ENCODE results near the gene LRRIQ1.

DNA sequence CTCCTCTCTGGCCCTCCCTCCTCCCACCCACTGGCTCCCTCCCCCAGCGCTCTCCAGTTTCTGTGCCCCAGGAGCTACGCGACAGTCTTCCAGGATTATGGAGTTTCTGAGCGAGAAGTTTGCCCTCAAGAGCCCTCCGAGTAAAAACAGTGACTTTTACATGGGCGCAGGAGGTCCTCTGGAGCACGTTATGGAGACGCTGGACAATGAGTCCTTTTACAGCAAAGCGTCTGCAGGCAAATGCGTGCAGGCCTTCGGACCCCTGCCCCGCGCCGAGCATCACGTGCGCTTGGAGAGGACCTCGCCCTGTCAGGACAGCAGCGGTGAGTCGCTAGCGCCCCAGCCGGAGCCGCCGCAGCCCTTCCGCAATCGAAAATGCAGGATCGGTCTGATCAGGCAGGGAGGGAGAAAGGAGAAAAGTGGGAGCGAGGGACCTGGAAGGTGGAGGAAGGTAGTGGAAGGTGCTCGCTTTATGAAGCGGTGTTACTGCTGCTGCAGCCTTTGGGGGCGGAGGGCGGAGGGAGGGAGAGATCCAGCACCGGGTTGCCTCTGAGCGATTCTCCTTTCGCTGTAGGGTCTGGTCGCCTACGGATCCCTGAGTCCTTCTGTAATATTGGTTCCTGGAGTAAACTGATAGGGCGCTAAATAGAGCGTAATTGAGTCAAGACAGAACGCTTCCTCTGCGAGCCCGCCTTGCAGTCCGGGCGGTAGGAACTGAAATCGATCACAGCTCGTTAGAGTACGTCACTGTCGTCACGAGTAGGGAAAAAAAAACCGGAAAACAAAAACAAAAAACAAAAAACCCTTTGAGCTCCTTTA lies 244.2 kb downstream of the LRRIQ1 start, which contains the start of gene ALX1:
- TF ChIP-seq, protein P1, sequence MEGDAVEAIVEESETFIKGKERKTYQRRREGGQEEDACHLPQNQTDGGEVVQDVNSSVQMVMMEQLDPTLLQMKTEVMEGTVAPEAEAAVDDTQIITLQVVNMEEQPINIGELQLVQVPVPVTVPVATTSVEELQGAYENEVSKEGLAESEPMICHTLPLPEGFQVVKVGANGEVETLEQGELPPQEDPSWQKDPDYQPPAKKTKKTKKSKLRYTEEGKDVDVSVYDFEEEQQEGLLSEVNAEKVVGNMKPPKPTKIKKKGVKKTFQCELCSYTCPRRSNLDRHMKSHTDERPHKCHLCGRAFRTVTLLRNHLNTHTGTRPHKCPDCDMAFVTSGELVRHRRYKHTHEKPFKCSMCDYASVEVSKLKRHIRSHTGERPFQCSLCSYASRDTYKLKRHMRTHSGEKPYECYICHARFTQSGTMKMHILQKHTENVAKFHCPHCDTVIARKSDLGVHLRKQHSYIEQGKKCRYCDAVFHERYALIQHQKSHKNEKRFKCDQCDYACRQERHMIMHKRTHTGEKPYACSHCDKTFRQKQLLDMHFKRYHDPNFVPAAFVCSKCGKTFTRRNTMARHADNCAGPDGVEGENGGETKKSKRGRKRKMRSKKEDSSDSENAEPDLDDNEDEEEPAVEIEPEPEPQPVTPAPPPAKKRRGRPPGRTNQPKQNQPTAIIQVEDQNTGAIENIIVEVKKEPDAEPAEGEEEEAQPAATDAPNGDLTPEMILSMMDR (IDR thresholded peaks at IDR 0.05), result no peak
- TF ChIP-seq EZH2 (IDR thresholded peaks at IDR 0.05; ENCODE audit: borderline replicate concordance, insufficient read depth, low read depth, low read length, poor library complexity, severe bottlenecking), result no peak
